PC-9 (cell line): ENCODE measurements around the gene NECAB2. TPM values are rescaled to one million over a fixed set of nuclear protein-coding genes. Genes with fewer than 3 reads are reported as not detected.
A peak's percentile ranks its signal among the peaks of the same experiment; 100 is the strongest.

Experiments
- BruUV-seq: library from RNA; stranded (reverse); fragments of 400-500 nt; replicated peaks from 2 replicates; lab custom pipeline; 2021; lab: Mats Ljungman, UMichigan
- CTCF ChIA-PET: fragments of 300-600 bp; sonication (Branson Sonifier 250); formaldehyde crosslinking; loops from one replicate; lab custom pipeline; 2022; ENCODE audit warnings: antibody characterized with exemption; lab: Charles Lee
- POLR2A ChIA-PET: fragments of 300-600 bp; sonication (Branson Sonifier 250); formaldehyde crosslinking; loops from one replicate; lab custom pipeline; 2022; ENCODE audit warnings: antibody characterized with exemption; ENCODE audit not compliant: unreplicated experiment; lab: Charles Lee
- DNase-seq, 2 experiments: peaks; one replicate each; pipeline versions ENCODE4 v3.0.0 to v3.0.0-alpha.2; 2015 to 2022; ENCODE audit warnings: mixed read lengths in 1 of 2
- H2AFZ ChIP-seq: fragments of 200-600 bp; sonication (generic); 2 replicates; pipeline ENCODE4 v1.8.1; 2017; ENCODE audit warnings: antibody characterized with exemption
- H3F3A ChIP-seq: fragments of 200-600 bp; sonication (generic); 2 replicates; pipeline ENCODE4 v1.8.1; 2017; ENCODE audit warnings: antibody characterized with exemption, mild to moderate bottlenecking, low read depth; ENCODE audit not compliant: insufficient read depth
- H3K27ac ChIP-seq: fragments of 200-600 bp; sonication (generic); 2 replicates; pipeline ENCODE4 v1.6.1; 2016; ENCODE audit warnings: mixed run types
- H3K27me3 ChIP-seq: fragments of 200-600 bp; sonication (generic); 2 replicates; pipeline ENCODE4 v1.6.1; 2016; ENCODE audit warnings: low read depth, mixed run types; ENCODE audit not compliant: insufficient read depth
- H3K36me3 ChIP-seq: fragments of 200-600 bp; sonication (generic); 2 replicates; pipeline ENCODE4 v1.6.1; 2016; ENCODE audit warnings: low read depth, mixed run types
- H3K4me1 ChIP-seq: fragments of 200-600 bp; sonication (generic); replicated peaks from 2 replicates; pipeline ENCODE4 v1.6.1; 2016; ENCODE audit warnings: mixed run types; ENCODE audit not compliant: insufficient read depth
- H3K4me2 ChIP-seq: fragments of 200-600 bp; sonication (generic); 2 replicates; pipeline ENCODE4 v1.6.1; 2017; ENCODE audit warnings: mixed run types
- H3K4me3 ChIP-seq: fragments of 200-600 bp; sonication (generic); 2 replicates; pipeline ENCODE4 v1.6.1; 2016; ENCODE audit warnings: mixed run types
- H3K79me2 ChIP-seq: fragments of 200-600 bp; sonication (generic); 2 replicates; pipeline ENCODE4 v1.6.1; 2017; ENCODE audit warnings: low read depth, mixed run types
- H3K9me2 ChIP-seq: fragments of 200-600 bp; sonication (generic); 2 replicates; pipeline ENCODE4 v1.8.1; 2017; ENCODE audit warnings: mild to moderate bottlenecking; ENCODE audit not compliant: insufficient read depth
- H3K9me3 ChIP-seq: fragments of 200-600 bp; sonication (generic); 2 replicates; pipeline ENCODE4 v1.8.1; 2016; ENCODE audit warnings: low read depth; ENCODE audit not compliant: insufficient read depth
- H4K20me1 ChIP-seq: fragments of 200-600 bp; sonication (generic); 2 replicates; pipeline ENCODE4 v1.8.1; 2017; ENCODE audit not compliant: insufficient read depth
- EZH2 ChIP-seq: fragments of 200-600 bp; sonication (generic); IDR thresholded peaks from 2 replicates; pipeline ENCODE4 v1.8.0; 2017; ENCODE audit warnings: antibody characterized with exemption, low read depth
- intact Hi-C: fragments of 100-400 bp; cut with micrococcal nuclease; formaldehyde crosslinking; loops from one replicate; pipeline ENCODE4 v1.10.0; 2022; ENCODE audit not compliant: unreplicated experiment
- total RNA-seq: library from RNA; stranded (reverse); gene quantifications from 2 replicates; pipeline ENCODE4 v1.2.3, GENCODE V29; 2021
- TF ChIP-seq, protein P1 (sequence below): fragments of 200-600 bp; sonication (generic); conservative IDR thresholded peaks from 2 replicates; pipeline ENCODE4 v1.6.1; 2017; ENCODE audit warnings: mixed run types, antibody characterized with exemption, mild to moderate bottlenecking, moderate library complexity

The NECAB2 gene
- total RNA-seq, 1 experiment from 2014 or later = 0.74 TPM

DNA sequence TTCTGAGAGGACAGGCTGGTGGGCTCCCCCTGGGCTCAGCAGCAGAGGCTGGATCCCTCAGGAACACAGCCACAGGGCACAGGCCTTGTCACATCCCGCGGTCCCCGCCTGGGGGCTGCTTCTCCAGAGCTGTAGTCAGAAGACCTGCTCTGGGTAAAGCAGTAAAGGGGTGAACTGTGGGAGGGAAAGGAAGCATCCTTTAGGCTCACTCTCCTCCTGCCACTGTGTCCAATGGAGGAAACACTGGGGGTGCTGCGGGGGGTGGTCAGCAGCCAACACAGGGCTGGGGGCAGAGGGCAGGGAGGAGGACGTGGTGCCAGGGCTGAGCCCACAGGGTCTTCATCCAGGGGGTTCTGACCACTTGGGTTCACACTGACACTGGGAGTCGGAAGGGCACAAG, 79.6 kb downstream of the NECAB2 start:
- Histone ChIP-seq H3K9me3 (no peaks in the 10 kb centered on the region), H2AFZ (no peak overlapping the region), H3K4me1 (no peaks in the 10 kb centered on the region), H3K4me2 (no peak overlapping the region), H3K27ac (no peak overlapping the region), H3F3A (no peaks in the 10 kb centered on the region), H4K20me1 (no peaks in the 10 kb centered on the region), H3K79me2 (no peaks in the 10 kb centered on the region), H3K27me3 (no peaks in the 10 kb centered on the region), H3K4me3 (no peak overlapping the region), H3K36me3 (no peaks in the 10 kb centered on the region), H3K9me2 (no peaks in the 10 kb centered on the region)
- no peak for DNase-seq
- no TSS peak for BruUV-seq
- intact Hi-C loops = loop anchor here (1.0 kb wide), 1 partner anchor 121 kb away; no protein-coding TSS in a partner anchor
- POLR2A ChIA-PET = no interaction called here
- no peak for TF ChIP-seq EZH2
- TF ChIP-seq, protein P1, sequence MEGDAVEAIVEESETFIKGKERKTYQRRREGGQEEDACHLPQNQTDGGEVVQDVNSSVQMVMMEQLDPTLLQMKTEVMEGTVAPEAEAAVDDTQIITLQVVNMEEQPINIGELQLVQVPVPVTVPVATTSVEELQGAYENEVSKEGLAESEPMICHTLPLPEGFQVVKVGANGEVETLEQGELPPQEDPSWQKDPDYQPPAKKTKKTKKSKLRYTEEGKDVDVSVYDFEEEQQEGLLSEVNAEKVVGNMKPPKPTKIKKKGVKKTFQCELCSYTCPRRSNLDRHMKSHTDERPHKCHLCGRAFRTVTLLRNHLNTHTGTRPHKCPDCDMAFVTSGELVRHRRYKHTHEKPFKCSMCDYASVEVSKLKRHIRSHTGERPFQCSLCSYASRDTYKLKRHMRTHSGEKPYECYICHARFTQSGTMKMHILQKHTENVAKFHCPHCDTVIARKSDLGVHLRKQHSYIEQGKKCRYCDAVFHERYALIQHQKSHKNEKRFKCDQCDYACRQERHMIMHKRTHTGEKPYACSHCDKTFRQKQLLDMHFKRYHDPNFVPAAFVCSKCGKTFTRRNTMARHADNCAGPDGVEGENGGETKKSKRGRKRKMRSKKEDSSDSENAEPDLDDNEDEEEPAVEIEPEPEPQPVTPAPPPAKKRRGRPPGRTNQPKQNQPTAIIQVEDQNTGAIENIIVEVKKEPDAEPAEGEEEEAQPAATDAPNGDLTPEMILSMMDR = no peak
- CTCF ChIA-PET = no interaction called here

DNA sequence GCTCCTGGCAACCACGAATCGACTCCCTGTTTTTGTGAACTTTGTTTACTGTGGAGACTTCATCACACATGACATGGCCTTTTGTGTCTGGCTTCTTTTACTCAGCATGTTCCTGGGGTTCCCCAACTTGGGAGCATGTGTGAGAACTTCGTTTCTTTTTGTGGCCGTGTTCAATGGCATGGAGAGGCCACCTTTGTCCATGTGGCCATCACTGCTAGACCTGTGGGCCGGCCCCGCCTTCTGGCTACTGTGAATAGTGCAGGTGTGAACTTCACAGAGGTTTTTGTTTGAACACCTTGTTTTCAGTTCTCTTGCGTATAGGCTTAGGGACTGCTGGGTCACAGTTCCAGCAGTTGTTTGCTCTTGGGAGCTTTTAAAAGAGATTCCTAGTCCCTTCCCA, 80.2 kb downstream of the NECAB2 start:
- H3K9me3 ChIP-seq = no peaks in the 10 kb centered on the region
- H3K36me3 ChIP-seq = no peaks in the 10 kb centered on the region
- no peaks in the 10 kb centered on the region for H3K4me1 ChIP-seq
- H3K27ac ChIP-seq = no peak overlapping the region
- H3K79me2 ChIP-seq = no peaks in the 10 kb centered on the region
- no peak overlapping the region for H3K4me3 ChIP-seq
- no peaks in the 10 kb centered on the region for H3K27me3 ChIP-seq
- no peak for TF ChIP-seq EZH2
- TF ChIP-seq, protein P1 = peak; percentile 67
- no peaks in the 10 kb centered on the region for H3F3A ChIP-seq
- no peaks in the 10 kb centered on the region for H3K9me2 ChIP-seq
- H2AFZ ChIP-seq = no peak overlapping the region
- no peaks in the 10 kb centered on the region for H4K20me1 ChIP-seq
- BruUV-seq = no TSS peak
- CTCF ChIA-PET = no interaction called here
- intact Hi-C loops = loop anchor here (1.0 kb wide), 1 partner anchor 122 kb away; no protein-coding TSS in a partner anchor
- POLR2A ChIA-PET = no interaction called here
- peak in 1 of 2 experiments; percentile 40 for DNase-seq
- H3K4me2 ChIP-seq = no peak overlapping the region

DNA sequence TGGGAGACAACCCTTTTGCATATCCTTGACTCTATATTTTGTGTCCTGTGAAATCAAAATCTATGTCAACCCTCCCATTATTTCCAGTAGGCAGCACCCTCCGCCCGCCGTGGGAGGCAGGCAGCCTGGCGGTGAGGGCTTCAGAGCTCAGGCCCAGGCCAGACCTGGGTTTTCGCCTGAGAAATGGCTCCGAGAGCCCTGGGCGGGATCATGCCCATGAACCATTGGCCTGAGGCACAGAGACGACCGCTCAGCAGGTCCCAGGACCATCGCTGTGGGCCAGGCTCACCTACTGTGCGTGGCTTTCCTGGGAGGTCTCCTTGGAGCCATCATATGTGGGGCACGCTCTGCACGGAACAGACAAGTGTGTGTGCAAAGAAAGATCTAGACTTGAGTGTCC, 80.8 kb downstream of the NECAB2 start:
- BruUV-seq = no TSS peak
- no peak overlapping the region for H2AFZ ChIP-seq
- CTCF ChIA-PET = no interaction called here
- H4K20me1 ChIP-seq = no peaks in the 10 kb centered on the region
- no peak for DNase-seq
- H3K4me3 ChIP-seq = no peak overlapping the region
- TF ChIP-seq EZH2 = no peak
- TF ChIP-seq, protein P1 = no peak
- no peaks in the 10 kb centered on the region for H3F3A ChIP-seq
- no peaks in the 10 kb centered on the region for H3K27me3 ChIP-seq
- H3K9me2 ChIP-seq = no peaks in the 10 kb centered on the region
- no peaks in the 10 kb centered on the region for H3K36me3 ChIP-seq
- H3K79me2 ChIP-seq = no peaks in the 10 kb centered on the region
- H3K4me1 ChIP-seq = no peaks in the 10 kb centered on the region
- POLR2A ChIA-PET = no interaction called here
- no peaks in the 10 kb centered on the region for H3K9me3 ChIP-seq
- no peak overlapping the region for H3K27ac ChIP-seq
- no peak overlapping the region for H3K4me2 ChIP-seq
- intact Hi-C loops = loop anchor here (1.0 kb wide), 1 partner anchor 123 kb away; no protein-coding TSS in a partner anchor
